Activated T-helper 1 cell treated with anti-CD3 and anti-CD28 coated beads, Interleukin-12 subunit alpha, Interleukin-12 subunit beta, Interleukin-2, Interleukin-4 antibody, amounts not matched to agents 30 ng/mL and 10 ng/mL and 1 ng/mL, durations not matched to agents 14 hours and 24 hours and 36 hours (primary cell): ENCODE results near the gene SH3RF2. TPM values are rescaled to one million over a fixed set of nuclear protein-coding genes. Genes with fewer than 3 reads are reported as not detected.

ENCODE experiments used
- DNase-seq: peaks from one replicate; pipeline ENCODE4 v3.0.0; 2021; ENCODE audit warnings: low spot score
- H3K27ac Mint-ChIP-seq: one replicate; pipeline ENCODE4 v1.8.0; 2021; ENCODE audit warnings: mild to moderate bottlenecking, mixed read lengths
- H3K27me3 Mint-ChIP-seq: one replicate; pipeline ENCODE4 v1.8.0; 2022; ENCODE audit warnings: mild to moderate bottlenecking, moderate library complexity, mixed read lengths; ENCODE audit not compliant: insufficient read depth
- H3K36me3 Mint-ChIP-seq: one replicate; pipeline ENCODE4 v1.8.0; 2021; ENCODE audit warnings: low read depth, mixed read lengths
- H3K4me1 Mint-ChIP-seq: one replicate; pipeline ENCODE4 v1.8.0; 2021; ENCODE audit warnings: low read depth, mixed read lengths
- H3K4me3 Mint-ChIP-seq: one replicate; pipeline ENCODE4 v1.8.0; 2021; ENCODE audit warnings: mild to moderate bottlenecking, moderate library complexity, mixed read lengths
- H3K9me3 Mint-ChIP-seq: one replicate; pipeline ENCODE4 v1.8.0; 2021; ENCODE audit warnings: mixed read lengths
- intact Hi-C: fragments of 100-400 bp; cut with micrococcal nuclease; formaldehyde crosslinking; loops from one replicate; pipeline ENCODE4 v1.15.1; 2024
- total RNA-seq: library from RNA; stranded (reverse); gene quantifications from 2 replicates; pipeline ENCODE4 v1.2.3, GENCODE V29; 2022

SH3RF2 gene
- total RNA-seq, 1 donor from 2014 or later: 0.18 TPM

DNA sequence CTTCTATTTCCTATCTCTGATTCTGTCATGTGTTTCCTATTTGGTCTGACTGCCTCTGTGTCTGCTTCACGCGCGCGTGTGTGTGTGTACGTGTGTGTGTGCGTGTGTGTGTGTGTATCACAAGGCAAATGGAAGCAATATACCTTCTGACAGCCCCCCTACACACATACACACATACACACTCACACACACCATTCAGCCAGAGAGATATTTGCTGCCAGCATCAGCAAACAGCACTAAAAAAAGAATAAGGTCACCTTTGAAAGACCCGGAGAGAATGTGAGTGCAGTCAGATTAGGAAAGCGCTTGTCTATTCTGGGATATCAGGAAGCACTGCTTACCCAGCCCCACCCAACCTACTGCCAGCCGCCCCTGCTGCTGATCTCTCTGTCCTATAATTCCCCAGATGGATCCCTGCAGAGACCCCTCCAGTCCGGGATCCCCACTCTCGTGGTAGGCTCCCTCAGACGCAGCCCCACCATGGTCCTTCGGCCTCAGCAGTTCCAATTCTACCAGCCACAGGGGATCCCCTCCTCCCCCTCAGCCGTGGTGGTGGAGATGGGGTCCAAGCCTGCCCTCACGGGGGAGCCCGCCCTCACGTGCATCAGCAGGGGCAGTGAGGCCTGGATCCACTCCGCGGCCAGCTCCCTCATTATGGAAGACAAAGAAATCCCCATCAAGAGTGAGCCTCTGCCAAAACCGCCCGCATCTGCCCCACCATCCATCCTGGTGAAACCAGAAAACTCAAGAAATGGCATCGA is 123.3 kb downstream of the SH3RF2 start:
- peaks cover 9% of the 10 kb centered on the region for H3K27me3 Mint-ChIP-seq
- intact Hi-C loops: no loop called here
- H3K9me3 Mint-ChIP-seq: no peaks in the 10 kb centered on the region
- H3K27ac Mint-ChIP-seq: no peak overlapping the region
- DNase-seq: no peak
- H3K36me3 Mint-ChIP-seq: no peaks in the 10 kb centered on the region
- H3K4me3 Mint-ChIP-seq: no peak overlapping the region
- no peaks in the 10 kb centered on the region for H3K4me1 Mint-ChIP-seq

DNA sequence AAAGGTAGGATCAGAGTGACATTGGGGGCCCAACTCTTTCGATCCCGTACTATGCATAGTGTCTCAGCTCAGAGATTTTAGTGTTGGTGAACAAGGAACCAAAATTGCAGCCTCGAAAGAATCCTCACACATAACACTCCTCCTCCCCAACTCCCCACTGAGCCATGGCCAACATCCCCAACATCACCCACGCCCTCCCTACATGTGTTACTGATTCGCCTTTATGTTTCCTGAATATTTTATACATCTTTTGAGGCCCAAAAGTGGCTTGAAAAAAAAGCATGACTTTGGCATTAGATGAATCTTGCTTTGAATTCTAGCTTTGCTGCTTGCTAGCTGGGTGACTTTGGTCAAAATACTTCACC is 123.8 kb downstream of the SH3RF2 start:
- H3K27me3 Mint-ChIP-seq: peaks cover 8% of the 10 kb centered on the region
- H3K27ac Mint-ChIP-seq: no peak overlapping the region
- no peak overlapping the region for H3K4me3 Mint-ChIP-seq
- H3K36me3 Mint-ChIP-seq: no peaks in the 10 kb centered on the region
- intact Hi-C loops: no loop called here
- H3K4me1 Mint-ChIP-seq: no peaks in the 10 kb centered on the region
- no peak for DNase-seq
- H3K9me3 Mint-ChIP-seq: no peaks in the 10 kb centered on the region

DNA sequence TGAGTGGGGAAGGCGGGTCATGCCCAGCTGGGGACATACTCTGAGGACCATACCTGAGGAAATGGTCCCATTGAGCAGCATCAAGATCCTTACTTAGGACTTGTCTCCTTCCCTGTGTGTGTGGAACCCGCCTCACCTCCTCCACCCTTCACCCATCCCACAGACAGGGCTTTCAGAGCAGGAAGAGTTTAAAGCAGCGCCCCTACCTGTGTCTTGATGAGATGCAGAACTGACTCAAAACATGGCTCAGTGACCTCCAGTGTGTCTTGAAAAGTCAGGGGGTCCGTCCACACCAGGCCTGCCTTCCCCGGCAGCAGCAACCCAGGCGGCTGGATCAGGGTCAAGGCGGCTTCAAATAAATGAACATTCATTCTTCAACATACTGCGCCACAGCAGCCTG is 130.6 kb downstream of the SH3RF2 start:
- DNase-seq: no peak
- Mint-ChIP-seq H3K27me3 (peaks cover 5% of the 10 kb centered on the region), H3K36me3 (no peaks in the 10 kb centered on the region), H3K4me1 (no peaks in the 10 kb centered on the region), H3K9me3 (no peaks in the 10 kb centered on the region), H3K4me3 (no peak overlapping the region), H3K27ac (no peak overlapping the region)
- intact Hi-C loops: no loop called here

DNA sequence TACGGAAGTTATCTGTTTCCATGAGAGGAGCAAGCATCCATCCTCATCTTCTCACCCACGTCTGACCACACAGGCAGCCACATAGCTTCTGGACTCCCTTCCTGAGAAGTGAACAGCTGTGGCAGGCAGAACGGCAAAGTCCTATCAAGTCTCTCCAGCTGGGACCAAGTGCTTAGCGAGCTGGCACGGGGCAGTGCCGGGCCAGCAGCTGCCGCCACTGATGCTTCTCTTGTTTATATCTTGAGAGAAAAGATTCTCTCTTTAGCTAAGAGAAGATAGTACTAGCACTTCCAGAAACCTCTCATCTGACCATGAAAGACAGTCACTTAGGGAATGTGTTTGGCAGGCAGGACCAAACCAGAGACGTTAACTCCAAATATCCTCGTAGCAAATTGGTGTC is 131.8 kb downstream of the SH3RF2 start:
- no peaks in the 10 kb centered on the region for H3K36me3 Mint-ChIP-seq
- H3K4me1 Mint-ChIP-seq: no peaks in the 10 kb centered on the region
- H3K9me3 Mint-ChIP-seq: no peaks in the 10 kb centered on the region
- intact Hi-C loops: no loop called here
- DNase-seq: no peak
- no peak overlapping the region for H3K27ac Mint-ChIP-seq
- H3K4me3 Mint-ChIP-seq: no peak overlapping the region
- H3K27me3 Mint-ChIP-seq: peaks cover 5% of the 10 kb centered on the region

DNA sequence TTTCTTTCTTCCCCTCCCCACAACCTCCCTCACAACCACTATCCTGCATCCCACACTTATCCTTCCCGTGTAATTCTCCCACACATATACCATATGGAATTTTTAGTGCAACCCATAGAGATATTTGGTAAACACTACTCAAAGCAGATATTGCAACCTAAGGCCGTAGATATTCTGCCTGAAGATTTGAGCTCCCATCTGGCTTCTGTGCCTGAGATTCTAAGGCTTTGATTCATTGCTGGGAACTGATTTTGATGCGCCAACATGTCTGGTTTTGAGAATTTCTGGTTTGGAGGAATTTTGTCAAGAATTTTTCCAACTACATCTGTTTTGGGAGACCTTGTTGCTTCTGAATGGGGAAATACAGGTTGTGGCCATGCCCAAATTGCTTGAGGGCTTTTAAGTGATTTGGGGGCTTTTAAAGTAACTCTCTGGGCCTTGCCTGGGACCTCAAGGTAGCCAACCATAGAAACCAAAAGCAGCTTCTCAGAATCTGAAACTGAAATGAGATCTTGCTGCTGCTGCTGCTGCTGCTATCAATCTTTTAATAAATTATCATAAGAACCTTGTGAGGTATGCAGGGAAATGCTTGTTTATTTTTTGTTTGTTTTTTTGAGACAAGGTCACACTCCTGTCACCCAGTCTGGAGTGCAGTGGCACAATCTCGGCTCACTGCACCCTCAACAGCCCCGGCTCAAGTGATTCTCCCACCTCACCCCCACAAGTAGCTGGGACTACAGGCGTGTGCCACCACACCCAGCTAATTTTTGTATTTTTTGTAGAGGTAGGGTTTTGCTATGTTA is 132.8 kb downstream of the SH3RF2 start:
- DNase-seq: no peak
- no peaks in the 10 kb centered on the region for H3K9me3 Mint-ChIP-seq

GRCh38 chr5:146069780-146070099 is 133.4 kb downstream of the SH3RF2 start:
- Mint-ChIP-seq H3K27ac (no peak overlapping the region), H3K4me3 (no peak overlapping the region), H3K36me3 (no peaks in the 10 kb centered on the region), H3K4me1 (no peaks in the 10 kb centered on the region), H3K9me3 (no peaks in the 10 kb centered on the region), H3K27me3 (peaks cover 6% of the 10 kb centered on the region)
- no peak for DNase-seq
- intact Hi-C loops: no loop called here

More for the DNA sequence above, 132.8 kb downstream of the SH3RF2 start:
- no peaks in the 10 kb centered on the region for H3K4me1 Mint-ChIP-seq
- peaks cover 5% of the 10 kb centered on the region for H3K27me3 Mint-ChIP-seq
- no peak overlapping the region for H3K27ac Mint-ChIP-seq
- no peak overlapping the region for H3K4me3 Mint-ChIP-seq
- intact Hi-C loops: no loop called here
- no peaks in the 10 kb centered on the region for H3K36me3 Mint-ChIP-seq

DNA sequence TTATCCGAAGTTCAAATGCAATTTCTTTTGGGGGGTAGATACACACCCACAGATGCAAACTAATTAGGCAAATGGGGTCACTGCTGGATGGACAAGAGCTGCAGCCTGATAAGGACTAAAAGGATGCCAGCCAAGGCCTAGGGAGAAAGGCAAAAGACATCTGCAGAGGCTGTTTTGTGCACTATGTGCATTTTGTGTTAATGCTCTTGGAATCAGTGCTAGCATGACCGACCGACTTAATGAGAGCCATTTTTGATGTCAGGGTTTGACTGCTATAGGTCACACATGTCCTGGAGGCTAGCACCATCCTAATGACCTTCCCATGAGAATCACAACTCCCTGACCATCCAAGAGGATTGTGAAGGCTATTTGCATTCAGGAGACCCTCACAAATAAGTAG is 134.4 kb downstream of the SH3RF2 start:
- no peak for DNase-seq
- H3K27me3 Mint-ChIP-seq: peaks cover 6% of the 10 kb centered on the region
- no peaks in the 10 kb centered on the region for H3K9me3 Mint-ChIP-seq
- H3K36me3 Mint-ChIP-seq: no peaks in the 10 kb centered on the region
- intact Hi-C loops: no loop called here
- no peaks in the 10 kb centered on the region for H3K4me1 Mint-ChIP-seq
- H3K27ac Mint-ChIP-seq: no peak overlapping the region
- no peak overlapping the region for H3K4me3 Mint-ChIP-seq

GRCh38 chr5:146071171-146071570 is 134.8 kb downstream of the SH3RF2 start:
- intact Hi-C loops: no loop called here
- Mint-ChIP-seq H3K4me1 (no peaks in the 10 kb centered on the region), H3K36me3 (no peaks in the 10 kb centered on the region), H3K27me3 (peaks cover 10% of the 10 kb centered on the region), H3K27ac (no peak overlapping the region), H3K4me3 (no peak overlapping the region), H3K9me3 (no peaks in the 10 kb centered on the region)
- no peak for DNase-seq

DNA sequence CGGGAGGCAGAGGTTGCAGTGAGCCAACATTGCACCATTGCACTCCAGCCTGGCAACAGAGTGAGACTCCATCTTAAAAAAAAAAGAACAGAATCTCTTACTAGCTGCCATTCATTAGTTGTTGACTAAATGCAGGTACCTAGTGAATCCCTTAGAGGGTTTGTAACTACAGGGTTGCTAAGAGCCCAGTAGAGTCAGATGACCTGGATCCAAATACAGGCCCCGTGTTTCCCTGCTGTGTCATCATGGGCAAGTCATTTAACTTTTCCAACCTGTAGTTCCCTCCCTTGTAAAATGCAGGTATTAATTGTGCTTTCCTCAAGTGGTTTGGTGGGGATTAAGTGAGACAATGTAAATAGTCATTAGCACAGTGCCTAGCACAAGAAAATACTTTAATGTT is 136.2 kb downstream of the SH3RF2 start:
- Mint-ChIP-seq H3K27me3 (peaks cover 15% of the 10 kb centered on the region), H3K36me3 (no peaks in the 10 kb centered on the region), H3K27ac (no peak overlapping the region), H3K9me3 (no peaks in the 10 kb centered on the region), H3K4me1 (no peaks in the 10 kb centered on the region), H3K4me3 (no peak overlapping the region)
- intact Hi-C loops: no loop called here
- DNase-seq: no peak

DNA sequence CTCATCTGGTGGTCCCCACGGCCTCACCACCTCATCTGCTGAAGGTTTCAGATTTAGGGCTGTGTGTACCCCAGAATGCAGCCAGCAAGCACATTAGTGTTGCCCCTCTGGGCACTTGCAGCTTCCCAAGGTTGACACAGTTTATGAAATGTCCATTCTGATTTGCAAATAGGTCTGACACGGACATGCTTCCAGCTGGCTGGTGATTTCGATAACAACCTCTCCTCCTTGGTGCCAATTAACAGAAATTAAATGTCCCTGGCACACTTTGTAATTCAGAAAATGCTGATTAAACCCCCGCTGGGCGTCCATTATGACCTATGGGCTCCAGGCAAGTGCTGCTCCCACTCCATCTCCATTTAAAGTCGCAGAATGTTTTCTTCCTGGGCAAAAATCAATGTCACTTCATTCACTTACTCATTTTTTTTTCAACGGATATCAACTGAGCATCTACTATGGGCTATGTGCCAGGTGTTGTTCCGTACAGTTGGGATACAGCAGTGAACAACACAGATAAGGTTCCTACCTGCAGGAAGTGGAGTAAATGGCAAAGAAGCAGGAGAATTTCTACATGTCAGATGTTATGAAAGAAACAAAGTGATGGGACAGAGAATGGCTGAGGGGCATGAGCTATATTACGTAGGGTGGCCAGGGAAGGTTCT is 137.0 kb downstream of the SH3RF2 start:
- H3K27me3 Mint-ChIP-seq: peaks cover 19% of the 10 kb centered on the region
- H3K36me3 Mint-ChIP-seq: no peaks in the 10 kb centered on the region
- H3K4me3 Mint-ChIP-seq: no peak overlapping the region
- no peak for DNase-seq
- intact Hi-C loops: no loop called here
- H3K4me1 Mint-ChIP-seq: no peaks in the 10 kb centered on the region
- no peaks in the 10 kb centered on the region for H3K9me3 Mint-ChIP-seq
- H3K27ac Mint-ChIP-seq: no peak overlapping the region

DNA sequence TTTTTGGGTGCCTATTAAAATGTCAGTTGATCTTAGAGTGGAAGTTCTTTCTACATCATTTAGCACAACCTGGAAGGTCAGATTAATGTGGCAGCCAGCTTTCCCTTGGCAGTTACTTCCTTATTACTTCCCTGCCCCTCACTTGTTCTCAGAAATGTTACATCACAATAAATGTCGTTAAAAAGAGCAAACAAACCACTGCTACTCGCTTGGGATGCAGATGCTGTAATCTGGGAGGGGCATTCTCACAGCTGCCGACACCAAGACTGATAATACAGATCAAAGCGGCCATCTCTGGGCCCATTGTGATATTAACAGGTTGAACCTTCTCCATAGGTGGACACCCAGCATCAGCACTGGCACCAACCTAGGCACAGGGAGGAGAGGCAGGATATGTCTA is 139.7 kb downstream of the SH3RF2 start:
- H3K9me3 Mint-ChIP-seq: no peaks in the 10 kb centered on the region
- H3K36me3 Mint-ChIP-seq: no peaks in the 10 kb centered on the region
- no peak overlapping the region for H3K27ac Mint-ChIP-seq
- no peak overlapping the region for H3K4me3 Mint-ChIP-seq
- DNase-seq: no peak
- H3K27me3 Mint-ChIP-seq: peaks cover 34% of the 10 kb centered on the region
- intact Hi-C loops: no loop called here
- H3K4me1 Mint-ChIP-seq: peaks cover 19% of the 10 kb centered on the region

GRCh38 chr5:146076455-146076854 is 140.1 kb downstream of the SH3RF2 start:
- Mint-ChIP-seq H3K27ac (no peak overlapping the region), H3K36me3 (no peaks in the 10 kb centered on the region), H3K4me3 (no peak overlapping the region), H3K9me3 (no peaks in the 10 kb centered on the region), H3K27me3 (peaks cover 35% of the 10 kb centered on the region), H3K4me1 (peaks cover 19% of the 10 kb centered on the region)
- DNase-seq: no peak
- intact Hi-C loops: no loop called here

DNA sequence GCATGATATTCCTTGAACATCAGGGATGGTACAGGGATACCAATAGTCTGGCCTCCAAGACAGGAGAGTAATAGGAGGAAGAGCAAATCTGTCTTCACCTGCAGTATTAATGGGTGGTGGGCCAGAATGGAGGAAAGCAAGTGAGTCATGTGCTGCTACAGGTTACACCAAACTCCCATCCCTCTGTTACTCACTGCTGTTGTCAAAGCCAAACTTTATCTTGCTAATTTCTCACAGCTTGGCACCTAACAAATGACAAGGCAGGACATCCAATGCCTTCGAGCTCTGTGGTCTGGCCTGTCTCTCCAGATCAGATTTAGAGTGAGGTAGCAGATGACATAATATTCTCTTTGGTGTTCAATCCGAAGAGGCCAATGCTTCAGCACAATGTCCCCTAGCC is 142.2 kb downstream of the SH3RF2 start:
- Mint-ChIP-seq H3K4me1 (peaks cover 35% of the 10 kb centered on the region), H3K27ac (no peak overlapping the region), H3K36me3 (no peaks in the 10 kb centered on the region), H3K4me3 (no peak overlapping the region), H3K27me3 (peaks cover 35% of the 10 kb centered on the region), H3K9me3 (no peaks in the 10 kb centered on the region)
- DNase-seq: no peak
- intact Hi-C loops: no loop called here
